ENCODE measurements around the gene ZDHHC17.

Gene ZDHHC17

DNA sequence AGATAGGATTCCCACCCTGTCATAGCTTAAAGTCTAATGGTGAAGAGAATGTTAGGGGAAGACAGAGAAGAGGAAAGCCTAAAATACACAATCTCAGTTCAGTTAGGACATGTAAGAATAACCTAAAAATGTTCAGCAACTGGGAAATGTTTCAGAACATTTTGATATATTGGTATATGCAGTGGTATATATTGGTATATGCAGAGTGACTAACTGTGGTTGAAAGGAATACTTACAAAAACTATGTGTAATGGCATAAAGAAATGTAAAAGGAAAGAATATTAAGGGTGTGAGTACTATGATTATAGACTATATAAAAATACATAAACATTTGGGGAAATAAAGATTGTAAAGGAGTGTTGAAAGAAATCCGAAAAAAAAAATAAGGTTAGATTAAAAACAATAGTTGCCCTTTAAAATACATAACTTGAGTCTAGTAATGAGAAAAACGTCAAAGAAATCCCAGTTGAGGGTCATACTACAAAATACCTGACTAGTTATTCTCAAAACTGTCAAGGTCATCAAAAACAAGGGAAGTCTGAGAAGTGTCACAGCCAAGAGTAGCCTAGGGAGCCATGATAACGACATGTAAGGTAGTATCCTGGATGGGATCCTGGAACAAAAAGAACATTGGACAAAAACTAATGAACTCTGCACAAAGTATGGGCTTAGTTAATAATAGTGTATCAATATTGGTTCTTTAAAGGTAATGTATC, 25.6 kb downstream of the ZDHHC17 start:
- Histone ChIP-seq H3K79me1 (replicated peaks; ENCODE audit: low read length, poor library complexity, severe bottlenecking) (peaks cover 16% of the 10 kb centered on the region), H2AK5ac (ENCODE audit: low read length, severe bottlenecking) (no peak overlapping the region), H4K8ac (ENCODE audit: low read length) (no peak overlapping the region), H2BK15ac (ENCODE audit: low read depth, poor library complexity, severe bottlenecking) (no peak overlapping the region), H4K91ac (ENCODE audit: low read length) (no peak overlapping the region), H3K36me3 (ENCODE audit: control insufficient read depth in 1 of 2, insufficient read depth in 2 of 2, low read depth in 1 of 2, low read length in 2 of 2) (no peaks in the 10 kb centered on the region), H2BK5ac (ENCODE audit: low read depth, low read length, poor library complexity, severe bottlenecking) (no peak overlapping the region), H3K4me3 (ENCODE audit: insufficient read depth in 1 of 2, low read depth in 1 of 2, low read length in 2 of 2) (no peak overlapping the region), H3K27ac (ENCODE audit: low read length, poor library complexity, severe bottlenecking) (no peak overlapping the region), H3K9ac (ENCODE audit: low read length) (no peak overlapping the region), H3K4ac (ENCODE audit: low read depth in 1 of 2, low read length in 2 of 2) (no peak overlapping the region), H3K4me2 (ENCODE audit: low read length, poor library complexity, severe bottlenecking) (no peak overlapping the region), H2AFZ (ENCODE audit: low read depth, low read length) (no peak overlapping the region), H3K23ac (ENCODE audit: low read length in 2 of 2) (no peak overlapping the region), H2BK120ac (ENCODE audit: low read depth, low read length) (no peak overlapping the region), H3K18ac (ENCODE audit: low read depth in 1 of 2, low read length in 2 of 2) (no peak overlapping the region), H3K27me3 (ENCODE audit: control insufficient read depth in 1 of 2, insufficient read depth in 1 of 2, low read length in 2 of 2) (no peaks in the 10 kb centered on the region), H2BK12ac (ENCODE audit: low read length in 2 of 2) (no peak overlapping the region), H3K14ac (ENCODE audit: low read length in 2 of 2) (no peak overlapping the region), H3K4me1 (ENCODE audit: control insufficient read depth, insufficient read depth, low read depth, low read length) (no peaks in the 10 kb centered on the region), H3K9me3 (ENCODE audit: control insufficient read depth, low read length) (no peaks in the 10 kb centered on the region)
- WGBS: 90% methylated on average over 1 of the region's 3 CpGs
- DNase-seq: no peak

DNA sequence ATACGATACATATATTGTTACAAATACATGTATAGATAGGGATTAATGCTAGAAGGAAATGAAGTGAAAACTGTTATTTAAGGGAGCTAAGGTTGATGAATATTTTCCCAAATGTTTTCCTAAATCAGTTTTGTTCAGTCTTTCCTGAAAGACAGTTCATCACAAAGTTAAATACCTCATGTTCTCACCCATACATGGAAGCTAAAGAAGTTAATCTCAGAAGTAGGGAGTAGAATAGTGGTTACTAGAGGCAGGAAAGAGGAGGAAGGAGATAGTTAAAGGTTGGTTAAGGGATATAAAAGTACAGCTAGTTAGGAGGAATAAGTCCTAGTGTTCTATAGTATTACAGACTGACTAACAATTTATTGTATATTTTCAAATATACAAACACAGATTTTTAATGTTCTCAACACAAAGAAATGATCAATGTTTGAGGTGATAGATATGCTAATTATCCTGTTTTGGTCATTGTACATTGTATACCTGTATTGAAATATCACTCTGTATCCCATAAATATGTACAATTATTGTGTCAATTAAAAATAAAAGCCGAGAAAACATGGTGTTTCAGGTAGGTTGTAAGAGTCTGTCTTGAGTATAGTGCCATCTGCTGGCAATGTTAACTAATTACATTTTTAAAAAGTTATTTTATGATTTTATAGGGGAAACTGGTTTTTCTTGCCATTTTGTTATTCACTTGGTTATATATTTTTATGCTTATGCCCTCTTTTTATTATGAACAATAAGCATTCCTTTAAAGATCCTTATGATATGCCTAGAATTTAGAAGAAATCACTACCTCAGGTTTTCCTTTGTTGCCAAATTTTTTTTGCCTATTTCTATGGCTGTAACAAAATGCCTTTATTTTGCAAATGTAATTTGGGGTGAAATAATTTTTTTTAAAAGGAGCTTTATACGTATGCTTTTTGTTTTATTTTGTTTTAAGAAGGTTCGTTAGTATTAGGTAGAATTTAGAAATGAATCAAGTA, 26.9 kb downstream of the ZDHHC17 start:
- Histone ChIP-seq H3K23ac (ENCODE audit: low read length in 2 of 2) (no peak overlapping the region), H3K4me2 (ENCODE audit: low read length, poor library complexity, severe bottlenecking) (no peak overlapping the region), H3K18ac (ENCODE audit: low read depth in 1 of 2, low read length in 2 of 2) (no peak overlapping the region), H2AFZ (ENCODE audit: low read depth, low read length) (no peak overlapping the region), H3K4me1 (ENCODE audit: control insufficient read depth, insufficient read depth, low read depth, low read length) (no peaks in the 10 kb centered on the region), H4K91ac (ENCODE audit: low read length) (no peak overlapping the region), H2BK5ac (ENCODE audit: low read depth, low read length, poor library complexity, severe bottlenecking) (no peak overlapping the region), H3K9me3 (ENCODE audit: control insufficient read depth, low read length) (no peaks in the 10 kb centered on the region), H3K4ac (ENCODE audit: low read depth in 1 of 2, low read length in 2 of 2) (no peak overlapping the region), H3K36me3 (ENCODE audit: control insufficient read depth in 1 of 2, insufficient read depth in 2 of 2, low read depth in 1 of 2, low read length in 2 of 2) (no peaks in the 10 kb centered on the region), H3K9ac (ENCODE audit: low read length) (peak overlapping the region; percentile 51), H2BK15ac (ENCODE audit: low read depth, poor library complexity, severe bottlenecking) (no peak overlapping the region), H4K8ac (ENCODE audit: low read length) (no peak overlapping the region), H2AK5ac (ENCODE audit: low read length, severe bottlenecking) (no peak overlapping the region), H3K27ac (ENCODE audit: low read length, poor library complexity, severe bottlenecking) (no peak overlapping the region), H2BK12ac (ENCODE audit: low read length in 2 of 2) (no peak overlapping the region), H3K4me3 (ENCODE audit: insufficient read depth in 1 of 2, low read depth in 1 of 2, low read length in 2 of 2) (no peak overlapping the region), H2BK120ac (ENCODE audit: low read depth, low read length) (no peak overlapping the region), H3K79me1 (replicated peaks; ENCODE audit: low read length, poor library complexity, severe bottlenecking) (peaks cover 13% of the 10 kb centered on the region), H3K27me3 (ENCODE audit: control insufficient read depth in 1 of 2, insufficient read depth in 1 of 2, low read length in 2 of 2) (no peaks in the 10 kb centered on the region), H3K14ac (ENCODE audit: low read length in 2 of 2) (no peak overlapping the region)
- WGBS: no CpG with 5 or more reads among the region's 4 CpGs
- DNase-seq: peak; percentile 34

DNA sequence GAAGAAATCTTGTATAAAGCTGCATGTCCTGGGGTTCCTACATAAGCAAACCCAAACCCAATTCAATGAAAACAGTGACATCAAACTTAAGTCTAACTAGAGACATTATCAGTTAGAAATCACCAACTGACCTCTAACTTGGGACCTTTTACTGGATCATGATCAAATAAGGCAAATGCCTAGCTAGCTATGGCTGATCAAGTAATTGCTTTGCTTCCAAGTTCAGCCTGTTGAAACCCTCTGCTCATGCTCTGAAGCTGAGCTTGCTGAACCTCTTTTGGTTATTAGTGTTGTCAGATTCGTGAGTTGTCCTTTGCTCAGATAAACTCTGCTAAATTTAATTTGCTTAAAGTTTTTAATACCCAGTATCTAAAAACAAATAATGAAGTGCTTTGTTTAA, 28.9 kb downstream of the ZDHHC17 start:
- no peak overlapping the region for H4K8ac ChIP-seq (ENCODE audit: low read length)
- H3K79me1 ChIP-seq (replicated peaks; ENCODE audit: low read length, poor library complexity, severe bottlenecking): peaks cover 9% of the 10 kb centered on the region
- H2BK5ac ChIP-seq (ENCODE audit: low read depth, low read length, poor library complexity, severe bottlenecking): no peak overlapping the region
- no peak overlapping the region for H3K4ac ChIP-seq (ENCODE audit: low read depth in 1 of 2, low read length in 2 of 2)
- no peaks in the 10 kb centered on the region for H3K4me1 ChIP-seq (ENCODE audit: control insufficient read depth, insufficient read depth, low read depth, low read length)
- no peaks in the 10 kb centered on the region for H3K27me3 ChIP-seq (ENCODE audit: control insufficient read depth in 1 of 2, insufficient read depth in 1 of 2, low read length in 2 of 2)
- no peak overlapping the region for H4K91ac ChIP-seq (ENCODE audit: low read length)
- H3K18ac ChIP-seq (ENCODE audit: low read depth in 1 of 2, low read length in 2 of 2): no peak overlapping the region
- H3K9ac ChIP-seq (ENCODE audit: low read length): no peak overlapping the region
- WGBS: no CpG with 5 or more reads among the region's 1 CpG
- H3K4me2 ChIP-seq (ENCODE audit: low read length, poor library complexity, severe bottlenecking): no peak overlapping the region
- no peak overlapping the region for H3K23ac ChIP-seq (ENCODE audit: low read length in 2 of 2)
- no peak overlapping the region for H3K14ac ChIP-seq (ENCODE audit: low read length in 2 of 2)
- H2BK120ac ChIP-seq (ENCODE audit: low read depth, low read length): no peak overlapping the region
- no peak overlapping the region for H2BK15ac ChIP-seq (ENCODE audit: low read depth, poor library complexity, severe bottlenecking)
- H3K27ac ChIP-seq (ENCODE audit: low read length, poor library complexity, severe bottlenecking): no peak overlapping the region
- H2AFZ ChIP-seq (ENCODE audit: low read depth, low read length): no peak overlapping the region
- peaks cover 0 to 1% of the 10 kb centered on the region in 2 experiments for H3K36me3 ChIP-seq (ENCODE audit: control insufficient read depth in 1 of 2, insufficient read depth in 2 of 2, low read depth in 1 of 2, low read length in 2 of 2)
- DNase-seq: no peak
- H3K9me3 ChIP-seq (ENCODE audit: control insufficient read depth, low read length): no peaks in the 10 kb centered on the region
- no peak overlapping the region for H2BK12ac ChIP-seq (ENCODE audit: low read length in 2 of 2)
- H2AK5ac ChIP-seq (ENCODE audit: low read length, severe bottlenecking): no peak overlapping the region
- no peak overlapping the region for H3K4me3 ChIP-seq (ENCODE audit: insufficient read depth in 1 of 2, low read depth in 1 of 2, low read length in 2 of 2)

DNA sequence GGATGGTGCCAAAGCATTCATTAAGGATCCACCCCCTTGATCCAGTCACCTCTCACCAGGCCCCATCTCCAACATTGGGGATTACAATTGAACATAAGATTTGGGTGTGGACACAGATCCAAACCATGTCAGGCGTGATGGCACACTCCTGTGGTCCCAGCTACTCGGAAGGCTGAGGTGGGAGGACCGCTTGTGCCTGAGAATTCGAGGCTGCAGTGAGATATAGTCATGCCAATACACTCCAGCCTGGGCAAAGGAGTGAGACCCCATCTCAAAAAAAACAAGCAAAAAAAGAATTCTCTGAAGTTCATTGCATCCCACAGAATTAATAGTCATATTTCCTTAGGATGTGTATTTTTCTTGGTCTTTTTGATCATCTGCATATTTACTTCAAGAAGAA, 34.9 kb downstream of the ZDHHC17 start:
- H3K27ac ChIP-seq (ENCODE audit: low read length, poor library complexity, severe bottlenecking): no peak overlapping the region
- H2AFZ ChIP-seq (ENCODE audit: low read depth, low read length): no peak overlapping the region
- H3K4me1 ChIP-seq (ENCODE audit: control insufficient read depth, insufficient read depth, low read depth, low read length): no peaks in the 10 kb centered on the region
- H3K9me3 ChIP-seq (ENCODE audit: control insufficient read depth, low read length): peaks cover 10% of the 10 kb centered on the region
- H4K91ac ChIP-seq (ENCODE audit: low read length): no peak overlapping the region
- H3K4ac ChIP-seq (ENCODE audit: low read depth in 1 of 2, low read length in 2 of 2): no peak overlapping the region
- no peak overlapping the region for H3K4me2 ChIP-seq (ENCODE audit: low read length, poor library complexity, severe bottlenecking)
- no peak overlapping the region for H3K14ac ChIP-seq (ENCODE audit: low read length in 2 of 2)
- H2BK5ac ChIP-seq (ENCODE audit: low read depth, low read length, poor library complexity, severe bottlenecking): no peak overlapping the region
- no peak overlapping the region for H3K18ac ChIP-seq (ENCODE audit: low read depth in 1 of 2, low read length in 2 of 2)
- H3K27me3 ChIP-seq (ENCODE audit: control insufficient read depth in 1 of 2, insufficient read depth in 1 of 2, low read length in 2 of 2): no peaks in the 10 kb centered on the region
- peaks cover 7 to 49% of the 10 kb centered on the region in 2 experiments for H3K36me3 ChIP-seq (ENCODE audit: control insufficient read depth in 1 of 2, insufficient read depth in 2 of 2, low read depth in 1 of 2, low read length in 2 of 2)
- DNase-seq: no peak
- WGBS: 100% methylated on average over 4 of the region's 4 CpGs
- no peak overlapping the region for H2BK120ac ChIP-seq (ENCODE audit: low read depth, low read length)
- no peak overlapping the region for H2BK12ac ChIP-seq (ENCODE audit: low read length in 2 of 2)
- H4K8ac ChIP-seq (ENCODE audit: low read length): no peak overlapping the region
- no peak overlapping the region for H3K23ac ChIP-seq (ENCODE audit: low read length in 2 of 2)
- no peak overlapping the region for H3K4me3 ChIP-seq (ENCODE audit: insufficient read depth in 1 of 2, low read depth in 1 of 2, low read length in 2 of 2)
- no peak overlapping the region for H3K9ac ChIP-seq (ENCODE audit: low read length)
- no peak overlapping the region for H2BK15ac ChIP-seq (ENCODE audit: low read depth, poor library complexity, severe bottlenecking)
- peaks cover 15% of the 10 kb centered on the region for H3K79me1 ChIP-seq (replicated peaks; ENCODE audit: low read length, poor library complexity, severe bottlenecking)
- no peak overlapping the region for H2AK5ac ChIP-seq (ENCODE audit: low read length, severe bottlenecking)
